ENCODE data around the gene CCR4. TPM values are rescaled to one million over a fixed set of nuclear protein-coding genes. Genes with fewer than 3 reads are reported as not detected.
"Not testable (repeated sequence)": the region's sequence is repeated elsewhere in the genome, so short reads cannot be mapped to it uniquely, and the experiment has no call there.

The CCR4 gene
- total RNA-seq: not detected

- Histone ChIP-seq H3K27ac (ENCODE audit: low read depth, low read length) (no peak within 1 kb of the TSS), H3K4me3 (ENCODE audit: low read length in 3 of 3) (no peak within 1 kb of the TSS), H3K9me3 (ENCODE audit: control insufficient read depth in 3 of 3, low read length in 3 of 3) (no peaks in the 10 kb centered on the region), H3K9ac (ENCODE audit: low read depth in 1 of 3, low read length in 3 of 3) (no peak within 1 kb of the TSS), H3K4me1 (ENCODE audit: control insufficient read depth in 3 of 3, insufficient read depth in 3 of 3, low read length in 3 of 3) (no peaks in the 10 kb centered on the region), H3K27me3 (ENCODE audit: control insufficient read depth in 3 of 3, insufficient read depth in 3 of 3, low read length in 3 of 3) (no peaks in the 10 kb centered on the region), H3K36me3 (ENCODE audit: control insufficient read depth in 3 of 3, insufficient read depth in 3 of 3, low read length in 3 of 3) (no peaks in the 10 kb centered on the region)
These were observed at the start of gene CCR4 for GRCh38 chr3:32951410-32951811. Gene CCR4 (plus strand): TSS chr3:32951644. CDS start chr3:32953423, 1,779 bp downstream.

- not testable (repeated sequence) for H3K27ac ChIP-seq (ENCODE audit: low read depth, low read length); H3K4me3 ChIP-seq (ENCODE audit: low read length in 3 of 3); H3K9me3 ChIP-seq (ENCODE audit: control insufficient read depth in 3 of 3, low read length in 3 of 3); H3K36me3 ChIP-seq (ENCODE audit: control insufficient read depth in 3 of 3, insufficient read depth in 3 of 3, low read length in 3 of 3); H3K4me1 ChIP-seq (ENCODE audit: control insufficient read depth in 3 of 3, insufficient read depth in 3 of 3, low read length in 3 of 3); H3K9ac ChIP-seq (ENCODE audit: low read depth in 1 of 3, low read length in 3 of 3)
- peaks cover 2 to 10% (median 3%) of the 10 kb centered on the region in 3 donors for H3K27me3 ChIP-seq (ENCODE audit: control insufficient read depth in 3 of 3, insufficient read depth in 3 of 3, low read length in 3 of 3)
These were observed 48.5 kb upstream of the CCR4 start for GRCh38 chr3:32902887-32903371.

DNA sequence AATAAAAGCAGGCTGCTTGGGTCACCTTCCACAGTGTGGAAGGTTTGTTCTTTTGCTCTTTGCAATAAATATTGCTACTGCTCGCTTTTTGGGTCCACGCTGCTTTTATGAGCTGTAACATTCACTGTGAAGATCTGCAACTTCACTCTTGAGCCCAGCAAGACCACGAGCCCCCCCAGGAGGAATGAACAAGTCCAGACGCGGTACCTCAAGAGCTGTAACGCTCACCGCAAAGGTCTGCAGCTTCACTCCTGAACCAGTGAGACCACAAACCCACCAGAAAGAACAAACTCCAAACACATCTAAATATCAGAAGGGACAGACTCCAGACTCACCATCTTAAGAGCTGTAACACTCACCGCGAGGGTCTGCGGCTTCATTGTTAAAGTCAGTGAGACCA is 47.5 kb upstream of the CCR4 start:
- Histone ChIP-seq H3K27ac (ENCODE audit: low read depth, low read length) (no peak overlapping the region), H3K36me3 (ENCODE audit: control insufficient read depth in 3 of 3, insufficient read depth in 3 of 3, low read length in 3 of 3) (no peaks in the 10 kb centered on the region), H3K9ac (ENCODE audit: low read depth in 1 of 3, low read length in 3 of 3) (no peak overlapping the region), H3K27me3 (ENCODE audit: control insufficient read depth in 3 of 3, insufficient read depth in 3 of 3, low read length in 3 of 3) (peaks cover 2 to 6% (median 3%) of the 10 kb centered on the region in 3 donors), H3K4me1 (ENCODE audit: control insufficient read depth in 3 of 3, insufficient read depth in 3 of 3, low read length in 3 of 3) (no peaks in the 10 kb centered on the region), H3K4me3 (ENCODE audit: low read length in 3 of 3) (no peak overlapping the region), H3K9me3 (ENCODE audit: control insufficient read depth in 3 of 3, low read length in 3 of 3) (no peaks in the 10 kb centered on the region)

DNA sequence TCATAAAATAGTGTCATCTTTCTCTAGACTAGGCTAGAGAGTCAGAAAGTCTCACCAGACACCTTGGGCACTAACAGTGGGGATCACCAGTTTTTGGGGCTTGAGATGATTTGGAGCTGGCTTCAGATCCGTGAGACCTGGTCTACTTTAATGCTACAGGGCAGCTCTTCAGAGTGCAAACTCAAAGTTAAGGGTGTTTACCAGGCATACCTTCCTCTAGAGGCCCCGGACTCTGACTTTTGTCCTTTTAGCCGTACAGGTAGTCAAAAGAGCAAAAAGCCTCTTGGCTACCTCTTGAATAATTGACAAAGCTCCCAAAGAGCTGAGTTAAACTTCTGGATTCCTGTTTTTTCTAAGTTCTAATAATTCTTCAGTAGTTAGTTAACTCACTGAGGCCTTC is 41.4 kb upstream of the CCR4 start:
- no peak overlapping the region for H3K27ac ChIP-seq (ENCODE audit: low read depth, low read length)
- no peaks in the 10 kb centered on the region for H3K36me3 ChIP-seq (ENCODE audit: control insufficient read depth in 3 of 3, insufficient read depth in 3 of 3, low read length in 3 of 3)
- no peak overlapping the region for H3K4me3 ChIP-seq (ENCODE audit: low read length in 3 of 3)
- no peaks in the 10 kb centered on the region for H3K27me3 ChIP-seq (ENCODE audit: control insufficient read depth in 3 of 3, insufficient read depth in 3 of 3, low read length in 3 of 3)
- no peaks in the 10 kb centered on the region for H3K4me1 ChIP-seq (ENCODE audit: control insufficient read depth in 3 of 3, insufficient read depth in 3 of 3, low read length in 3 of 3)
- no peaks in the 10 kb centered on the region for H3K9me3 ChIP-seq (ENCODE audit: control insufficient read depth in 3 of 3, low read length in 3 of 3)
- H3K9ac ChIP-seq (ENCODE audit: low read depth in 1 of 3, low read length in 3 of 3): no peak overlapping the region

DNA sequence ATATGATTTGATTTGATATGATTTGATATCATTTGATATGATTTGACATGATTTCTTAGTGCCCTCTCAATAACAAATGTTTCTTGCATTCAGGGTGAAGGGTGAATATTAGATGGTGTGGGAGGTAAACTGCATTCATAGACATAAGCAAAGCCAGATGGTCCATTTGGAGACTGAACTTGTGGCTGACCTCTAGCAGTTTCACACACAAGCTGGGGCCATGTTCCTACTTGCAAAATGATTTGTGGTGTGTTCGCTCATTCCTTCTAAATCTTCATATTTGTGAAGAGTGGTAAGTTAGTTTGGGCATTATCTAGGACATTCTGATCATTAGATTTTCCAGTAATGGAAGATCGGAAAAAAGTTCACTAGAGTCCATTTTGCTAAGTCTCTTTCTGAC is 40.5 kb upstream of the CCR4 start:
- no peaks in the 10 kb centered on the region for H3K9me3 ChIP-seq (ENCODE audit: control insufficient read depth in 3 of 3, low read length in 3 of 3)
- H3K4me3 ChIP-seq (ENCODE audit: low read length in 3 of 3): no peak overlapping the region
- H3K9ac ChIP-seq (ENCODE audit: low read depth in 1 of 3, low read length in 3 of 3): no peak overlapping the region
- H3K27me3 ChIP-seq (ENCODE audit: control insufficient read depth in 3 of 3, insufficient read depth in 3 of 3, low read length in 3 of 3): no peaks in the 10 kb centered on the region
- H3K4me1 ChIP-seq (ENCODE audit: control insufficient read depth in 3 of 3, insufficient read depth in 3 of 3, low read length in 3 of 3): no peaks in the 10 kb centered on the region
- H3K27ac ChIP-seq (ENCODE audit: low read depth, low read length): no peak overlapping the region
- H3K36me3 ChIP-seq (ENCODE audit: control insufficient read depth in 3 of 3, insufficient read depth in 3 of 3, low read length in 3 of 3): no peaks in the 10 kb centered on the region

GRCh38 chr3:32912046-32912445 is 39.4 kb upstream of the CCR4 start:
- Histone ChIP-seq H3K27me3 (ENCODE audit: control insufficient read depth in 3 of 3, insufficient read depth in 3 of 3, low read length in 3 of 3) (no peaks in the 10 kb centered on the region), H3K4me3 (ENCODE audit: low read length in 3 of 3) (no peak overlapping the region), H3K27ac (ENCODE audit: low read depth, low read length) (no peak overlapping the region), H3K36me3 (ENCODE audit: control insufficient read depth in 3 of 3, insufficient read depth in 3 of 3, low read length in 3 of 3) (no peaks in the 10 kb centered on the region), H3K9ac (ENCODE audit: low read depth in 1 of 3, low read length in 3 of 3) (no peak overlapping the region), H3K4me1 (ENCODE audit: control insufficient read depth in 3 of 3, insufficient read depth in 3 of 3, low read length in 3 of 3) (no peaks in the 10 kb centered on the region), H3K9me3 (ENCODE audit: control insufficient read depth in 3 of 3, low read length in 3 of 3) (no peaks in the 10 kb centered on the region)

- H3K9ac ChIP-seq (ENCODE audit: low read depth in 1 of 3, low read length in 3 of 3): no peak overlapping the region
- no peaks in the 10 kb centered on the region for H3K9me3 ChIP-seq (ENCODE audit: control insufficient read depth in 3 of 3, low read length in 3 of 3)
- no peaks in the 10 kb centered on the region for H3K36me3 ChIP-seq (ENCODE audit: control insufficient read depth in 3 of 3, insufficient read depth in 3 of 3, low read length in 3 of 3)
- no peak overlapping the region for H3K27ac ChIP-seq (ENCODE audit: low read depth, low read length)
- no peaks in the 10 kb centered on the region for H3K27me3 ChIP-seq (ENCODE audit: control insufficient read depth in 3 of 3, insufficient read depth in 3 of 3, low read length in 3 of 3)
- H3K4me3 ChIP-seq (ENCODE audit: low read length in 3 of 3): no peak overlapping the region
- no peaks in the 10 kb centered on the region for H3K4me1 ChIP-seq (ENCODE audit: control insufficient read depth in 3 of 3, insufficient read depth in 3 of 3, low read length in 3 of 3)
These were observed 37.5 kb upstream of the CCR4 start for GRCh38 chr3:32913790-32914446.

GRCh38 chr3:32919920-32920319 is 31.5 kb upstream of the CCR4 start:
- Histone ChIP-seq H3K27ac (ENCODE audit: low read depth, low read length) (no peak overlapping the region), H3K4me3 (ENCODE audit: low read length in 3 of 3) (no peak overlapping the region), H3K4me1 (ENCODE audit: control insufficient read depth in 3 of 3, insufficient read depth in 3 of 3, low read length in 3 of 3) (no peaks in the 10 kb centered on the region), H3K9ac (ENCODE audit: low read depth in 1 of 3, low read length in 3 of 3) (no peak overlapping the region), H3K36me3 (ENCODE audit: control insufficient read depth in 3 of 3, insufficient read depth in 3 of 3, low read length in 3 of 3) (no peaks in the 10 kb centered on the region), H3K9me3 (ENCODE audit: control insufficient read depth in 3 of 3, low read length in 3 of 3) (no peaks in the 10 kb centered on the region), H3K27me3 (ENCODE audit: control insufficient read depth in 3 of 3, insufficient read depth in 3 of 3, low read length in 3 of 3) (no peaks in the 10 kb centered on the region)

- Histone ChIP-seq H3K36me3 (ENCODE audit: control insufficient read depth in 3 of 3, insufficient read depth in 3 of 3, low read length in 3 of 3) (no peaks in the 10 kb centered on the region), H3K27me3 (ENCODE audit: control insufficient read depth in 3 of 3, insufficient read depth in 3 of 3, low read length in 3 of 3) (no peaks in the 10 kb centered on the region), H3K27ac (ENCODE audit: low read depth, low read length) (no peak overlapping the region), H3K9me3 (ENCODE audit: control insufficient read depth in 3 of 3, low read length in 3 of 3) (no peaks in the 10 kb centered on the region), H3K4me1 (ENCODE audit: control insufficient read depth in 3 of 3, insufficient read depth in 3 of 3, low read length in 3 of 3) (no peaks in the 10 kb centered on the region), H3K9ac (ENCODE audit: low read depth in 1 of 3, low read length in 3 of 3) (no peak overlapping the region), H3K4me3 (ENCODE audit: low read length in 3 of 3) (no peak overlapping the region)
These were observed 29.4 kb upstream of the CCR4 start for GRCh38 chr3:32922078-32922477.

GRCh38 chr3:32930161-32930560 is 21.3 kb upstream of the CCR4 start:
- H3K27me3 ChIP-seq (ENCODE audit: control insufficient read depth in 3 of 3, insufficient read depth in 3 of 3, low read length in 3 of 3): no peaks in the 10 kb centered on the region
- H3K27ac ChIP-seq (ENCODE audit: low read depth, low read length): no peak overlapping the region
- no peaks in the 10 kb centered on the region for H3K9me3 ChIP-seq (ENCODE audit: control insufficient read depth in 3 of 3, low read length in 3 of 3)
- no peaks in the 10 kb centered on the region for H3K36me3 ChIP-seq (ENCODE audit: control insufficient read depth in 3 of 3, insufficient read depth in 3 of 3, low read length in 3 of 3)
- no peak overlapping the region for H3K9ac ChIP-seq (ENCODE audit: low read depth in 1 of 3, low read length in 3 of 3)
- H3K4me3 ChIP-seq (ENCODE audit: low read length in 3 of 3): no peak overlapping the region
- H3K4me1 ChIP-seq (ENCODE audit: control insufficient read depth in 3 of 3, insufficient read depth in 3 of 3, low read length in 3 of 3): no peaks in the 10 kb centered on the region

Data from skeletal muscle tissue (tissue), 4 donors.